ENCODE results near the gene PNPT1.

The PNPT1 gene

GRCh38 chr2:55627915-55628314 lies 65.7 kb downstream of the PNPT1 start:
- no peak overlapping the region for H3K27ac Mint-ChIP-seq

DNA sequence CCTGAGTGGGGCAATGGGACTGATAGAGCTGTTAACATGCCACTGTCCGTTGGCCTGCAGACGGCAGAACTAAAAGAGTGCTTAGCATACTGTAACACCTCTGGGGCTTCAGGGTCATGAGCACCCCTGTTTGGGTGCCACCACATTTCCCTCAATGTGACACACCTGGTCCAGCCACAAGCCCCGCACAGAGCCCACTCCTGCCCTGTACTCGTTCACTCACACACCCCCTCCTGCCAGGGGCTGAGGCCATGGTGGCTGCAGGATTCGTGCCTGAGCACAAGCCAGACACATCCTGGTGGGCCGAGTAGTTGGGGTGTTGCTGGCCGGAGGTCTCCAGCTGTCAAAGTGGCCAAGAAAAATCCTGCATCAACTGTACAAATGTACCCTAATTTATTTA lies 71.8 kb downstream of the PNPT1 start:
- no peaks in the 10 kb centered on the region for H3K9me3 Mint-ChIP-seq
- ATAC-seq (replicated peaks) (no peak), DNase-seq (no peak)
- peaks cover 16% of the 10 kb centered on the region for H3K36me3 Mint-ChIP-seq (ENCODE audit: insufficient read depth)
- H3K27ac Mint-ChIP-seq: no peak overlapping the region
- no peaks in the 10 kb centered on the region for H3K27me3 Mint-ChIP-seq
- H3K4me3 Mint-ChIP-seq: no peak overlapping the region
- H3K4me1 Mint-ChIP-seq (ENCODE audit: low read depth in 2 of 2): peaks cover 38 to 53% of the 10 kb centered on the region in 2 donors

More at GRCh38 chr2:55627915-55628314, 65.7 kb downstream of the PNPT1 start:
- H3K36me3 Mint-ChIP-seq (ENCODE audit: insufficient read depth): peaks cover 16% of the 10 kb centered on the region
- H3K9me3 Mint-ChIP-seq: no peaks in the 10 kb centered on the region
- no peak for ATAC-seq (replicated peaks)
- no peaks in the 10 kb centered on the region for H3K27me3 Mint-ChIP-seq
- DNase-seq: no peak
- no peak overlapping the region for H3K4me3 Mint-ChIP-seq
- peaks cover 23 to 41% of the 10 kb centered on the region in 2 donors for H3K4me1 Mint-ChIP-seq (ENCODE audit: low read depth in 2 of 2)

DNA sequence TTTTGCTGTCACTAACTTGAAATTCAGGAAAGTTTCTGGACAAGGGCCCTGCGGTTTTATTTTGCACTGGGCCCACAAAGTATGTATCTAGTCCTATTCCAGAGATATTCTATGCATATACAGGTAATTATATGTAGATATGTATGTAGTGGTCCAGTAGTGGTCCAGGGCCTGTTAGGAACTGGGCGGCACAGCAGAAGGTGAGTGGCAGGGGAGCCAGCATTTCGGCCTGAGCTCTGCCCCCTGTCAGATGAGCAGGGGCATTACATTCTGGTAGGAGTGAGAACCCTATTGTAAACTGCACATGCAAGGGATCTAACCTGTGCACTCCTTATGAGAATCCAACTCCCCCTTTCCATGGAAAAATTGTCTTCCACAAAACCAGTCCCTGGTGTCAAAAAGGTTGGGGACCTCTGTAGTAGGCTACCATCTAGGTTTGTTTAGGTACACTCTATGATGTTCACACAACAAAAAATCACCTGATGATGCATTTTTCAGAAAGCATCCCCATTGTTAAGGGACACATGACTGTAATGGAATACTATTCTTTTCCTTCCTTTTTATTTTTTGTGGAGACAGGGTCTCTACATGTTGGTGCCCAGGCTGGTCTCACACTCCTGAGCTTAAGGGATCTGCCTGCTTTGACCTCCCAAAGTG lies 73.4 kb downstream of the PNPT1 start:
- Mint-ChIP-seq H3K36me3 (ENCODE audit: insufficient read depth) (peaks cover 16% of the 10 kb centered on the region), H3K4me3 (no peak overlapping the region), H3K4me1 (ENCODE audit: low read depth in 2 of 2) (peaks cover 36 to 55% of the 10 kb centered on the region in 2 donors), H3K27me3 (no peaks in the 10 kb centered on the region), H3K9me3 (no peaks in the 10 kb centered on the region), H3K27ac (peak overlapping the region in 1 of 2 donors; percentile 71)
- no peak for ATAC-seq (replicated peaks)
- DNase-seq: peak in 1 of 3 experiments; percentile 15

DNA sequence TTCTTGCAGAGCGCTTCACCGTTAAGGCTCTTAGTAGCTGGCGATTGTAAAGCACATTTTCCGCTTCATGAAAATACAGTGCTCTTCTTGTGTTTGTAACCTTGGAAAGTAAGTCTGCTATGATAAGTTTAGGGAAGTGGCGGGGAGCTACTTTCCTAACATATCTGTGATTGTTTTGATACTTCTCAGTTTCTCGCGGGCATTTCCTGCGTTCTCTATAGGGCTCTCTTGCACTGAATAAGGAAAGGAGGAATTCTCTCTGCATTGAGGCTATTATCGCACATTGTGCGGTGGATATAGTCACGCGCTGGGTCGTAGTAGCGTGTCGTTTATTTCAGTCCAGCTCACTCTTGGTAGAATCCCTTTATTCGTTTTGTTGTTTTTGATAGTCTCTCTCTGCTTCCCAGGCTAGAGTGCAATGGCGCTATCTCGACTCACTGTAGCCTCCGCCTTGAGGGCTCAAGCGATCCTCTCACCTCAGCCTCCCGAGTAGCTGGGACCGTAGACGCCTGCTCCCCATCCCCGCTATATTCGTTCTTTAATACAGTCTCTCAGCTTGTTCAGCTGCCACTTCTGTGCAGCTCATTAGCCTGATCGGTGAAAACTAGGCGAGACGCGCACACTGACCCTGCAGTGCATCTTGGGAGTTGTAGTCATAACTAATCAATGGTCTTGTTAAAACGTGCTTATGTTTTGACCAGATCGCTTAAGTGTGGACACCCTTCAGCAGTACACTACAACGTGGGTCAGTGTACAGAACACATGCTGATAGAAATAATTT lies 75.2 kb downstream of the PNPT1 start:
- DNase-seq (peak; percentile 37 to 44 (median 43)), ATAC-seq (replicated peaks) (peak; percentile 7)
- no peaks in the 10 kb centered on the region for H3K9me3 Mint-ChIP-seq
- H3K36me3 Mint-ChIP-seq (ENCODE audit: insufficient read depth): peaks cover 26% of the 10 kb centered on the region
- no peak overlapping the region for H3K27ac Mint-ChIP-seq
- H3K27me3 Mint-ChIP-seq: no peaks in the 10 kb centered on the region
- no peak overlapping the region for H3K4me3 Mint-ChIP-seq
- H3K4me1 Mint-ChIP-seq (ENCODE audit: low read depth in 2 of 2): peaks cover 32 to 51% of the 10 kb centered on the region in 2 donors

DNA sequence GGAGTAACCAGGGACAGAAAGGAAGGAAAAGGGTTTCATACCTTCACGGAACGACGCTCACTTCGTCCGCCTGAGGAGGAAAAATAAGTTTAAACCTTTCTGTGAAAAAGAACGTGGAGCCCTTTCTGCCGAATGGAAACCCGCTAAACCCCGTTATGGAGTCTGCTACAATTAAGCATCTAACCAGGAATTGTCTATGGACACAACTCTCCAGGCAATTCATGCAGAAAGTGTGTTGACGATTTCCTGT lies 75.7 kb downstream of the PNPT1 start:
- DNase-seq: no peak
- H3K4me1 Mint-ChIP-seq (ENCODE audit: low read depth in 2 of 2): peaks cover 32 to 46% of the 10 kb centered on the region in 2 donors
- H3K27ac Mint-ChIP-seq: no peak overlapping the region
- no peaks in the 10 kb centered on the region for H3K9me3 Mint-ChIP-seq
- H3K36me3 Mint-ChIP-seq (ENCODE audit: insufficient read depth): peaks cover 31% of the 10 kb centered on the region
- ATAC-seq (replicated peaks): no peak
- no peaks in the 10 kb centered on the region for H3K27me3 Mint-ChIP-seq
- no peak overlapping the region for H3K4me3 Mint-ChIP-seq

DNA sequence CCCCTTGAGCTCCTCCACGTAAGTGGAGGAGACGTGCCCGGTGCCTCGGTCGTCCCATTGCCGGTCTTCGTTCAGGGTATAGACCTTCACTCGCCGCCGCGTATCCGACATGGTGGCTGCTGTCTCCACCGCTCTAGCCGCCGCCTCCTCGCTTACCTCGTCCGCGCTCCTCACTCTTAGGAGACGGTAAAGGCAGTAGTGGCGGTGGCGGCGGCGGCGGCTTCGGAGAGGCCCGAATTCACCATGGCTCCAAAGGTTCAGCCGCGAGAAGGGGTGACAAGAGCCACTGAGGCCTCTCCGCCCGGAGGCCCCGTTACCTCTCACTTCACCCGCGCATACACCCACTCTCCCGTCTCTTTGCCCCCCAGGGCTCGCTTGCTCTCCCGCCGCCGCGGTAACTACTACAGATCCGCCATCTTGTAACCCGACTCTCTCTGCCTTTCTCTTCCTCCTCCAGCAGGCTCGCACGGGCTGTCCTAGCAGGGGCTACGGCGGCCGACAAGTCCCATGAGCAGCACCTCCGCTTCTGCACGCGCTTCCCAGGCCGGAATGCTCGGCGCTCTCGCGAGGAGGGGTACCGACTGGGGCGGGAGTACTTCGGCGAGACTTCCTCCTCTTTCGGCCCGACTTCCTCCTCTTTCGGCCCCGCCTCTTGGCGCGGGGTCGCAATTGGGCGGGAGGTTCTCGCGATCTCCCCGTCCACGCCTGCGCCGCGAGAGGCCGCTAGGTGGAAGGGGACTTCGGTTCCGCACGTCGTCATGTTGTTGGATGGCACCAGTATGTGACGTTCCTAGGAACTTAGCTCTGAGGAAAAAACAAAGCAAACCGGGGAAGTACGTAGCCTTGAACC lies 76.2 kb downstream of the PNPT1 start, which contains the start of gene PPP4R3B:
Gene PPP4R3B, minus strand, starts transcription at position 448 of the 850 bp plus-strand sequence. Its CDS starts 337 bp downstream, at position 111.
- peaks cover 28 to 41% of the 10 kb centered on the region in 2 donors for H3K4me1 Mint-ChIP-seq (ENCODE audit: low read depth in 2 of 2)
- peak; percentile 97 to 98 (median 98) for DNase-seq
- no peaks in the 10 kb centered on the region for H3K27me3 Mint-ChIP-seq
- peaks cover 34% of the 10 kb centered on the region for H3K36me3 Mint-ChIP-seq (ENCODE audit: insufficient read depth)
- H3K4me3 Mint-ChIP-seq: no peak within 1 kb of the TSS
- peak; percentile 85 for ATAC-seq (replicated peaks)
- H3K9me3 Mint-ChIP-seq: no peaks in the 10 kb centered on the region
- no peak within 1 kb of the TSS for H3K27ac Mint-ChIP-seq

DNA sequence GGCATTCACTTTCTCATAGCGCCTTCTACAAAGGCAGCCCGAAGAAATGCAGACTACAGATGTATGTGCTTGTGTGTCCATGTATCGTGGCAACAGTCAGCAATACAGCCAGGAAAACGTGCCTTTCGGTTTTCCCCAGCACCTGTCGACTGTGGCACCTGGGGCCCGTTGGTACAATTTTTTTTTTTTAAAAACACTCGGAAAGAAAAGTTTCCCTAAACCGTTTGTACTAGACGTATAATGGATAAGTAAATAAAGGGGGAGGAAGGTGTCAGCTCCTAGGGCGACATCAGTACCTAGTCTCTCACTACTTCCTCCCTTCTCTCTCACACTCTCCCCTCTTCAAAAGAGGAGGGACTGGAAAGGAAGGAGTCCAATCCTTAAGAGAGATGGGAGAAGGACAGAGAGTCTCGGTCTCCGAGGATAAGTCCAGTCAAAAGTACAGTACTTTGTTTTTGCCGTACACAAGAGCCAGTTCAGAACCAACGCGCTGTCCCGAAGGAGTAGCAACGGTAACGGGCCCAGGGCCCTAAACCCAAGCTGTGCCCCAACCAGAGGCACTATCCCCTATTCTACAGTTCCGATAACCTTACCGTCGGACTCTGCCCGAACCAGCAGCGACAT lies 77.0 kb downstream of the PNPT1 start:
- Mint-ChIP-seq H3K4me1 (ENCODE audit: low read depth in 2 of 2) (peaks cover 25 to 39% of the 10 kb centered on the region in 2 donors), H3K27me3 (no peaks in the 10 kb centered on the region), H3K27ac (no peak overlapping the region), H3K4me3 (no peak overlapping the region), H3K9me3 (no peaks in the 10 kb centered on the region), H3K36me3 (ENCODE audit: insufficient read depth) (peaks cover 36% of the 10 kb centered on the region)
- peak; percentile 15 for ATAC-seq (replicated peaks)
- DNase-seq: peak; percentile 37 to 43 (median 40)

DNA sequence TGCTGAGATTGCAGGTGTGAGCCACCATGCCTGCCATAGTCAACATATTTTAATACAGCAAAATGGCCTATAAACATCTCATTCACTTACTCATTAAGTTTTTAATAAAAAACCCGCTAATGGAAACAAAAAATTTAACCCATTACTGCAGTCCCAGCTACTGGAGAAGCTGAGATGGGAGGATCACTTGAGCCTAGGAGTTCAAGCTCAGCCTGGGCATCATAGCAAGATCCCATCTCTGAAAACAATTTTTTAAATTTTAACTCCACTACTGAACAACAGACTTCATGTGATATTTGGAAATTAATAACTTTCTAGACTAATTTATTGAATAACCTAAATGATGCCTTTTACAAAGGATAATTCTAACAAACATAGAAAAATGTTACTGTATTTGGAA lies 81.6 kb downstream of the PNPT1 start:
- Mint-ChIP-seq H3K27me3 (no peaks in the 10 kb centered on the region), H3K27ac (peak overlapping the region in 1 of 2 donors; percentile 10), H3K9me3 (no peaks in the 10 kb centered on the region), H3K36me3 (ENCODE audit: insufficient read depth) (peaks cover 45% of the 10 kb centered on the region), H3K4me1 (ENCODE audit: low read depth in 2 of 2) (peaks cover 27 to 58% of the 10 kb centered on the region in 2 donors), H3K4me3 (no peak overlapping the region)
- no peak for DNase-seq
- ATAC-seq (replicated peaks): no peak

GRCh38 chr2:55610954-55611743 lies 82.5 kb downstream of the PNPT1 start:
- no peaks in the 10 kb centered on the region for H3K27me3 Mint-ChIP-seq
- H3K27ac Mint-ChIP-seq: peak overlapping the region; percentile 10 to 20

DNA sequence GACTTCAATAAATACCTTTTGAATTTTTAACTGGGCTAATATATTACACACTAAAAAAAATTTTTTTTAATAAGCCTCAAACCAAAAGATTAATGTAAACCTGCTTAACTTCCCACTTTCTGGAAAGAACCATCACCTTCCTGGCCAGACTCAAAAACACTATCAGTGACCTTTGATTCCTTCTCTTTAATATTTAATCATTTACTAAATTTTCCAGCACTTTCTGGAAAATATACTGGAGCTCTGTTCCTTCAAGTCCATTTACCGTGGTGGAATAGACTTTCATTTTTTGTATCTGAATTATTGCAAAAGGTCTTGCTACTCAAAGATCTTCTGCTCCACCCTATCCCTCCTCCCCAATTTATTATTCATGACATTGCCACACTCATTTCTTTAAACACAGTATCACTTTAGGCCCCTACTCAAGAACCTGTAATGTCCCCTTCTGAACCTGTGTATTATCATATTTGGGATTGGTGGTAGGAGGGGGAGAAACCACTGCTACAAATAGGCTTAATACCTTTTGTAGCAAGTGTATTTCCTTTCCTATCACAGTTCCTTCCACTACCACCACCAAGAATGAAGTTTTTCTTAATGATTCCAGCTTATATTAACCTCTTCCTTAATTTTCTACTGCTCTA lies 83.6 kb downstream of the PNPT1 start:
- H3K9me3 Mint-ChIP-seq: no peaks in the 10 kb centered on the region
- H3K4me3 Mint-ChIP-seq: peak overlapping the region; percentile 0 to 4
- DNase-seq (no peak), ATAC-seq (replicated peaks) (no peak)
- H3K27me3 Mint-ChIP-seq: no peaks in the 10 kb centered on the region
- peak overlapping the region; percentile 10 to 32 for H3K27ac Mint-ChIP-seq
- peaks cover 28 to 49% of the 10 kb centered on the region in 2 donors for H3K4me1 Mint-ChIP-seq (ENCODE audit: low read depth in 2 of 2)
- H3K36me3 Mint-ChIP-seq (ENCODE audit: insufficient read depth): peaks cover 48% of the 10 kb centered on the region

More at GRCh38 chr2:55610954-55611743, 82.5 kb downstream of the PNPT1 start:
- H3K4me3 Mint-ChIP-seq: peak overlapping the region in 1 of 2 donors; percentile 4
- ATAC-seq (replicated peaks) (no peak), DNase-seq (no peak)
- H3K4me1 Mint-ChIP-seq (ENCODE audit: low read depth in 2 of 2): peaks cover 30 to 54% of the 10 kb centered on the region in 2 donors
- H3K9me3 Mint-ChIP-seq: no peaks in the 10 kb centered on the region
- peaks cover 48% of the 10 kb centered on the region for H3K36me3 Mint-ChIP-seq (ENCODE audit: insufficient read depth)

GRCh38 chr2:55609193-55609794 lies 84.3 kb downstream of the PNPT1 start:
- no peaks in the 10 kb centered on the region for H3K27me3 Mint-ChIP-seq
- ATAC-seq (replicated peaks): no peak
- peaks cover 30 to 54% of the 10 kb centered on the region in 2 donors for H3K4me1 Mint-ChIP-seq (ENCODE audit: low read depth in 2 of 2)
- peaks cover 46% of the 10 kb centered on the region for H3K36me3 Mint-ChIP-seq (ENCODE audit: insufficient read depth)
- peak overlapping the region; percentile 10 to 32 for H3K27ac Mint-ChIP-seq
- H3K9me3 Mint-ChIP-seq: no peaks in the 10 kb centered on the region
- no peak for DNase-seq
- H3K4me3 Mint-ChIP-seq: peak overlapping the region in 1 of 2 donors; percentile 11

DNA sequence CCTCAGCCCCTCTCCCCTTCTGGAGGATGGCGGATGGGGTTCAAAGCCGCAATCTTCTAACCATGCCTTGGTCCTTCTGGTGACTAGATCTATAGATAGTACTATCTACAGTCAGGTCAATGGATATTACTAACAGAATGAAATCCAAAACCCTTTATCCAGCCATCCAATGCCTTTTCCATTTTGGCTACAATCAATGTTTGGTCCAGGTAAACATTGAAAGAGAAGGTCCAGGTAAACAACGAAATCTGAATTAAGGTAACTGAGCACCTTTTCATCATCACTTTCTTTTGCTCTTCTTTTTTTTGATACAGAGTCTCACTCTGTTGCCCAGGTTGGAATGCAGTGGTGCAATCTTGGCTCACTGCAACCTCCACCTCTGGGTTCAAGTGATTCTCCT lies 85.9 kb downstream of the PNPT1 start:
- H3K27me3 Mint-ChIP-seq: no peaks in the 10 kb centered on the region
- H3K27ac Mint-ChIP-seq: peak overlapping the region in 1 of 2 donors; percentile 32
- peaks cover 40% of the 10 kb centered on the region for H3K36me3 Mint-ChIP-seq (ENCODE audit: insufficient read depth)
- H3K4me1 Mint-ChIP-seq (ENCODE audit: low read depth in 2 of 2): peaks cover 32 to 57% of the 10 kb centered on the region in 2 donors
- no peaks in the 10 kb centered on the region for H3K9me3 Mint-ChIP-seq
- DNase-seq (no peak), ATAC-seq (replicated peaks) (no peak)
- H3K4me3 Mint-ChIP-seq: no peak overlapping the region
